HG02642 (cell line): ENCODE results near the gene LSM2.
A peak's percentile ranks its signal among the peaks of the same experiment; 100 is the strongest.

Source experiments
- ATAC-seq: cut with Tn5 transposase; IDR thresholded peaks from one replicate; pipeline ENCODE4 v1.9.1; 2021; ENCODE audit warnings: mild to moderate bottlenecking; ENCODE audit not compliant: unreplicated experiment, poor library complexity

Gene LSM2

GRCh38 chr6:31778999-31779885 lies 27.5 kb downstream of the LSM2 start:
- no peak for ATAC-seq

- ATAC-seq: no peak
Observed at GRCh38 chr6:31778193-31778592, 28.6 kb downstream of the LSM2 start.

GRCh38 chr6:31777667-31778050 lies 29.1 kb downstream of the LSM2 start:
- no peak for ATAC-seq

GRCh38 chr6:31776989-31777666 lies 29.6 kb downstream of the LSM2 start, which contains the start of gene VWA7:
Gene VWA7, minus strand, starts transcription at chr6:31777328. Its CDS starts 549 bp downstream, at chr6:31776779.
- peak; percentile 70 for ATAC-seq

GRCh38 chr6:31776485-31776988 lies 30.2 kb downstream of the LSM2 start:
- ATAC-seq: no peak

GRCh38 chr6:31775633-31776484 lies 30.9 kb downstream of the LSM2 start:
- ATAC-seq: no peak

GRCh38 chr6:31775184-31775583 lies 31.6 kb downstream of the LSM2 start:
- no peak for ATAC-seq

- ATAC-seq: no peak
Observed at GRCh38 chr6:31771992-31772358, 34.8 kb downstream of the LSM2 start.

- no peak for ATAC-seq
Observed at GRCh38 chr6:31770860-31771259, 35.9 kb downstream of the LSM2 start.

GRCh38 chr6:31769684-31770371 lies 36.9 kb downstream of the LSM2 start:
- peak; percentile 54 for ATAC-seq

GRCh38 chr6:31768363-31769257 lies 38.2 kb downstream of the LSM2 start:
- ATAC-seq: no peak

GRCh38 chr6:31767096-31767645 lies 39.6 kb downstream of the LSM2 start:
- ATAC-seq: no peak

GRCh38 chr6:31765910-31766794 lies 40.6 kb downstream of the LSM2 start:
- no peak for ATAC-seq

- ATAC-seq: no peak
Observed at GRCh38 chr6:31765559-31765909, 41.2 kb downstream of the LSM2 start.

- no peak for ATAC-seq
Observed at GRCh38 chr6:31764198-31764597, 42.6 kb downstream of the LSM2 start.

GRCh38 chr6:31763619-31763940 lies 43.2 kb downstream of the LSM2 start:
- no peak for ATAC-seq

- ATAC-seq: no peak
Observed at GRCh38 chr6:31762878-31763618, 43.7 kb downstream of the LSM2 start.
